Muscle layer of duodenum (tissue), 2 donors: Measurements from ENCODE around the gene CCDC102B.

Experiments
- H3K27ac ChIP-seq: one replicate; pipeline ENCODE4 v1.7.0; 2013; ENCODE audit warnings: mild to moderate bottlenecking, low read length
- H3K27me3 ChIP-seq: one replicate; pipeline ENCODE4 v1.7.0; 2013; ENCODE audit warnings: low read depth, mild to moderate bottlenecking, control low read depth, low read length
- H3K36me3 ChIP-seq, 2 donors: one replicate each; pipeline ENCODE4 v1.7.0; 2013; ENCODE audit warnings: low read length in 2 of 2, control low read depth in 1 of 2, mild to moderate bottlenecking in 1 of 2; ENCODE audit not compliant: insufficient read depth in 2 of 2, control insufficient read depth in 1 of 2
- H3K4me1 ChIP-seq, 2 donors: one replicate each; pipeline ENCODE4 v1.7.0; 2013; ENCODE audit warnings: low read length in 2 of 2, mild to moderate bottlenecking in 2 of 2, control low read depth in 1 of 2, moderate library complexity in 1 of 2; ENCODE audit not compliant: insufficient read depth in 2 of 2, control insufficient read depth in 1 of 2
- H3K4me3 ChIP-seq, 2 donors: one replicate each; pipeline ENCODE4 v1.7.0; 2013; ENCODE audit warnings: low read length in 2 of 2, low read depth in 1 of 2, mild to moderate bottlenecking in 1 of 2
- H3K9me3 ChIP-seq, 2 donors: one replicate each; pipeline ENCODE4 v1.7.0; 2013; ENCODE audit warnings: low read length in 2 of 2, control low read depth in 1 of 2, mild to moderate bottlenecking in 1 of 2; ENCODE audit not compliant: control insufficient read depth in 1 of 2
- donor health status: healthy.

The CCDC102B gene

DNA sequence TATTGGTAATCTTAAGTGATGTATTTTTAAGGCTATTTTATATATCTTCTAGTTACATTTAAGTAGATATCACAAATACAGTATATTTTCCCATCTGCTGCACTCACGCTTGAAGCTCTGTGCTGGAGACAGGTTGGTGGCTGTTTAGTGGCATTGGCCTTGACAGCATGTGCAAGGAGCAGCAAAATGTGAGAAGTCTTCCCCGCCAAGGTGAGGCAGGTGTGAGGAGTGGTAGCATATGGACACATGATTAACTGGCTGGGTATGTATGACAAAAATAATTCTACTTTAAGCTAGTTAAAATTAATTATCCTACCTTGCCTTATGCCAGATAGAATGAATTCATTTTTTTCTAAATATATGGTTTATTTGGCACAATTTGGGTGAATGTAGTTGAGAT, 117.2 kb downstream of the CCDC102B start:
- Histone ChIP-seq H3K36me3 (no peaks in the 10 kb centered on the region), H3K9me3 (no peaks in the 10 kb centered on the region), H3K4me1 (no peaks in the 10 kb centered on the region), H3K27ac (no peak overlapping the region), H3K4me3 (no peak overlapping the region), H3K27me3 (no peaks in the 10 kb centered on the region)

DNA sequence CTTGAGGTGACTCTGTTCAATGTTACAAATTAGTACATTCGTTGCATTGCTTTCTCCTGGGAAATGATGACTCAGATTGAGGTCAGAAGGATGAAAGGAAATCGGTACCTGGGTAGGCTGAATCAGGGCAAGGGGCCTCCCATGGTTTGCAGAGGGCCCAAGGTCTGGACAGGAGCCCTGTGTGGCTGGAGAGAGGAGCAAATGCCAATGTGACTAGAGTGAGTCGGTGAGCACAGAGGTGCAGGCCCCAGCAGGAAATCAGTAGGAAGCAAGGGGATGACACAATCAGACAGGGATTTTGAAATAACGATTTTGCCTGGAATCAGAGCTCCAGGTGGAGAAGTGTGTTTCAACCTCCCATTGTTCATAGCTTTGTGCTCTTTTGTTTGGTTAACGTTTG, 118.9 kb downstream of the CCDC102B start:
- Histone ChIP-seq H3K4me3 (no peak overlapping the region), H3K27me3 (no peaks in the 10 kb centered on the region), H3K9me3 (no peaks in the 10 kb centered on the region), H3K27ac (no peak overlapping the region), H3K4me1 (no peaks in the 10 kb centered on the region), H3K36me3 (no peaks in the 10 kb centered on the region)

DNA sequence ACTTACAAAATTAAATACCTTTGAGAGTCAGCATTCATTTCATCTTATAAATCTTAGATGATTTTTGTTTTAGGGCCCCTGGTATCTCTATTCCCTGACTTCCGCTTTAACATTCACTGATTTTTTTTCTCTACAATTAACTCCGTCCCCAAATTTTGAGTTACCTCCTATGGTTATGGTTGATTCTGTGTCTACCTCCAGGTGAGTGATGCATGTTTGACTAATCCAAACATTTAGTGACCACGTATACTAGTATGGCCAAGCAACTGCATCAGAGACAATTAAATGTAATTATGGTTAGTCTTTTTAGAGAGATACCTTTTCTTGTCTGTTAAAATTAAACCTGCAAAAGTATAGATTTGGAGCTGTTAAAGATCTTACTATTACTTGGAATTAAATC, 120.3 kb downstream of the CCDC102B start:
- H3K4me1 ChIP-seq, result no peaks in the 10 kb centered on the region
- H3K36me3 ChIP-seq, result no peaks in the 10 kb centered on the region
- no peak overlapping the region for H3K4me3 ChIP-seq
- no peaks in the 10 kb centered on the region for H3K27me3 ChIP-seq
- no peaks in the 10 kb centered on the region for H3K9me3 ChIP-seq
- H3K27ac ChIP-seq, result no peak overlapping the region

DNA sequence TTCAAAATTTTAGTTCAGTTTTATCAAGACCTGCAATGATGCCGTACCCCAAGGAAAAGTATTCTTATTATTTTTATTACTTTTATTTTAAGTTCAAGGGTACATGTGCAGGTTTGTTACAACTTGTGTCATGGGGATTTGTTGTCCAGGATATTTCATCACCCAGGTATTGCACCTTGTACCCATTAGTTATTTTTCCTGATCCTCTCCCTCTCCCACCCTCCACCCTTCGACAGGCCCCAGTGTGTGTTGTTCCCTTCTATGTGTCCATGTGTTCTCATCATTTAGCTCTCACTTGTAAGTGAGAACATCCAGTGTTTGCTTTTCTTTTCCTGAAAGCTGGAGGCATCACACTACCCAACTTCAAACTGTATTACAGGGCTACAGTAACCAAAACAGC, 122.0 kb downstream of the CCDC102B start:
- Histone ChIP-seq H3K36me3 (no peaks in the 10 kb centered on the region), H3K27me3 (no peaks in the 10 kb centered on the region), H3K4me1 (no peaks in the 10 kb centered on the region), H3K9me3 (no peaks in the 10 kb centered on the region), H3K27ac (no peak overlapping the region), H3K4me3 (no peak overlapping the region)

DNA sequence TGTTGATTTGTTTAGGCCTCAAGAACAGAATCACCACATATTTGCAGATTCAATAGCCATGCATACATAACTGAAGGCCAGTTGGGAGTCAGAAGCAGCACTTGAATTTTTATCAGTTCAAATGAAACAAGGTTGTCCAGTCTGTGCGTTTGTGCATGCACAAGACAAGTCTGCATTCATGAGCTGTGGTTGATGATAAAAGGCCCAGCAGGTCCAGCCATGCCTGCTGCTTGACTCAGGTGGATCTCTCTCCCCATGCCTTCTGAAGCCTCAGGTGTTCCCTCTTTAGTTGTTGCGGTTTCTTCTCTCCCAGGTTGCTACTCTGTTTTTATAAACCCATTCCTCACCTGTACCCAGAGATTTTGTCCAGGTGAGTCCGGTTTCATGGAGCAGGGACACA, 124.5 kb downstream of the CCDC102B start:
- H3K36me3 ChIP-seq, result no peaks in the 10 kb centered on the region

DNA sequence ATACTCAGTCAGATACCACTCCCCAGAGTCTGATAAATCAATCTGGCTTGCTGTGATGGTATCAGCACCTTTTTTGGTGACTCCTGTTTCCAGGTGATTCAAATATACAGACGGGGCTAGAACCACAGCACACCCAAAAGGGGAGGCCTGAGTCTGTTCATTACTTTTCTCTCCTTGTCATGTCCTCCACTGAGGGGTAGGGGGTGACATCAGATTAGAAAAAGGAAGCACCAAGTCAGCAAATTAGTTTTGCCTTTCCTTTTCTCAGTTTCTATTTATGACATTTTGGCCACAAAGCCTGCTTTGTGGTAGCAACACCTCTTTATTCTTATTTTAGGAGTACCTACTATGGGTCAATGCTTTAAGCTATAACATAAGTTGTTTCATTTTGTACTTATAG, 127.4 kb downstream of the CCDC102B start:
- Histone ChIP-seq H3K36me3 (no peaks in the 10 kb centered on the region), H3K27me3 (no peaks in the 10 kb centered on the region), H3K4me3 (no peak overlapping the region), H3K9me3 (no peaks in the 10 kb centered on the region), H3K4me1 (no peaks in the 10 kb centered on the region), H3K27ac (no peak overlapping the region)

More for the DNA sequence above, 124.5 kb downstream of the CCDC102B start:
- no peak overlapping the region for H3K4me3 ChIP-seq
- no peaks in the 10 kb centered on the region for H3K27me3 ChIP-seq
- H3K27ac ChIP-seq, result no peak overlapping the region
- H3K9me3 ChIP-seq, result no peaks in the 10 kb centered on the region
- H3K4me1 ChIP-seq, result no peaks in the 10 kb centered on the region

DNA sequence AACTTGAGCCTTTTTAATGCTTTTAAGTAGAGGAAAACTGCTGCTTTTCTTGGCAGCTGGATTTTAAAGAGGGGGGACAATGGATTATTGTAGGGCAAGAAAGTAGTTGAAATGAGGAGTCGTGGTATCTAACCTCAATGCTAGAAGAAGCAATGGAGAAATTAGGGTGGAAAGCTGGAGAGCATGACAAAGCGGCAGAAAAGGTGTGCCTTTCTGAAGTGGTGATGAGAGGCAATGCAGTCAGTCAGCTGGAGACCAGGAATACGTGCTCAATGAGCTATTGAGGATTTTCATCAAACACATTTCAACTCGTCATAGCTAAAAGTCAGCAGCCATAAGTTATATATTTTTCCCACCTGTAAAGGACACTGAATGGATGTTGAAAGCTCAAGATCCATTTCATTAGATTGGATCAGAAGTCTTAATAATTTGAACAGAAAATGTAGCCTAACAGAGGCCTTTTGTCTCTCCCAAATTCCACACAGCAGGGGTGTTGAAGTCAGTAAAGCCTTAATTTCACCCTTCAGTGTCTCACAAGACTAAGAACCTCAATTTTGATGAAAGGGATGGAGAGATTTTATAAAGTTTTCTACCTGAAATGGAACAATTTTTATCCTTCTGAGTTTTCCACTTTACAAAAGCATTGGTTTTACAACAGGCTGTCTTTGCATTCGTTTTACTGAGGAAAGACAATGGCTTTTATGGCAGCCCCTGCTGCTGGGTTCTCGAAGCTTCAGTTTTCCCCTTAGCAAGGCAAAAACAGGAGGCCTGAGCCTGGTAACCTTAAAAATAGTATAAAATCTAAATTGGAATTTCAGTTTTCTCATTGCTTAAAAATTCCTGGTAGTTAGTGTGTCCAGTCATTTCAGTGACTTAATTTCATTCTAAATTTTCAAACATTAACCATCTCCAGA, 131.1 kb downstream of the CCDC102B start:
- Histone ChIP-seq H3K27ac (no peak overlapping the region), H3K4me1 (no peaks in the 10 kb centered on the region), H3K36me3 (no peaks in the 10 kb centered on the region)

DNA sequence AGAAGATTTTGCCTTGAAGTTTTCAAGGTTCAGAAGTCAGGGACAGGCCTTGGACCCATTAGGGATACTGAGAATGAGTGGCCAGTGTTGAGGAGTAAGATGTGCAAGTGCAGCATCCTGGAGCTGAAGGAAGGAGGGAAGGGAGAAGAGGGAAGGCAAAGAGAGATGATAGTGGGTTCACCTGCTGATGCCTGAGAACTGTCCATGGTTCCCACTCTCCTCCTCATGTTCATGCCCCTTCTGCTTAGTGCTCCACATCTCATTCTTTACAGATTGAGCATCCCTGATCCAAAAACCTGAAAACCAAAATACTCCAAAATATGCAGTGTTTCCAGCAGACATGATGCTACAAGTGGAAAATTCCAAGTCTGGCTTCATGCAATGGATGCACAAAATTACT, 137.8 kb downstream of the CCDC102B start:
- no peaks in the 10 kb centered on the region for H3K9me3 ChIP-seq
- H3K36me3 ChIP-seq, result no peaks in the 10 kb centered on the region
- no peak overlapping the region for H3K4me3 ChIP-seq
- H3K4me1 ChIP-seq, result no peaks in the 10 kb centered on the region
- H3K27ac ChIP-seq, result no peak overlapping the region
- H3K27me3 ChIP-seq, result no peaks in the 10 kb centered on the region

More for the DNA sequence above, 131.1 kb downstream of the CCDC102B start:
- Histone ChIP-seq H3K4me3 (no peak overlapping the region), H3K9me3 (no peaks in the 10 kb centered on the region), H3K27me3 (no peaks in the 10 kb centered on the region)

DNA sequence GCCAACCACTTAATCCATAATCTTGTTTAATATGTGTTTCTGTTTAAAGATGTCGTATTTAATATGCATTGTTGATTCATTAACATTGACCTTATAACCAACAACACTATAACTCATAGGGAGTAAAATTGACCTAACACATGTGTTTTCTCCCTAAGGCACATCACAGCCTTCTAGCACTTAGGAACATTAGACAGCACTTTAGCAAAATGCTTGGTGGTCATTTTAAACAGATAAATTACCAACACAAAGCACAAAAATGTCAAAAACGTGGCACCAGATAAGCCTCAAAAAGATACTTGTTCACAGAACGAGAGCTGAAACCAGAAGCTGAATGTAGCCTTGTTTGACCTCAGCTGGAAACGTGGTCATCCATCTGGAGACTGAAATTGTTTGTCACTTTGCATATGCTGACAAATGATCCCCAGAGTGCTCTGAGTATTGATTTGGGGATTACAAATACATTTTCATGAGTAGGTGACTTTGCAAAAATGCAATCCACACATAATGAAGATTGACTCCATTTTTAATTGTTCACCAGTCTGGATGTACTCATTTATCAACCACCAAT, 139.2 kb downstream of the CCDC102B start:
- H3K27me3 ChIP-seq, result no peaks in the 10 kb centered on the region
- H3K9me3 ChIP-seq, result no peaks in the 10 kb centered on the region
- H3K27ac ChIP-seq, result no peak overlapping the region
- H3K4me1 ChIP-seq, result no peaks in the 10 kb centered on the region
- no peak overlapping the region for H3K4me3 ChIP-seq
- H3K36me3 ChIP-seq, result no peaks in the 10 kb centered on the region

DNA sequence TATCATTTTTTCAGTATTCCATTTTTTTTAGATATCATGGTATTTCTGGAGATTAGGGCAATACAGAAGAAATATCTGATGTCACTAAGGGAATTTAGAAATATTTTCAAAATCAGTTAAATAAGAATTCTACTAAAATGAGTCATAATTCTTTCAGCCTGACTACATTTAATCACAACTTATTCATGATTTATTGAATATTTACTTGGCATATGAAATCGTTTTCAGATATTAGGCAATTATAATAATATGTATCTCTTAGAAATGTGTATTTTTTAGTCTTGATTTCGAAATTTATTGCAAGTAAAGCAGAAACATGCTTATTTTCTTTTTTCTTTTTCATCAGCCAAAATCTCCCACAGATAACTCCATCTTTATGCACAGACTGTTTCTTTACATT, 142.2 kb downstream of the CCDC102B start:
- no peak overlapping the region for H3K4me3 ChIP-seq
- no peaks in the 10 kb centered on the region for H3K27me3 ChIP-seq
- H3K9me3 ChIP-seq, result no peaks in the 10 kb centered on the region
- peaks cover 0 to 5% of the 10 kb centered on the region in 2 donors for H3K4me1 ChIP-seq
- H3K36me3 ChIP-seq, result no peaks in the 10 kb centered on the region
- no peak overlapping the region for H3K27ac ChIP-seq

DNA sequence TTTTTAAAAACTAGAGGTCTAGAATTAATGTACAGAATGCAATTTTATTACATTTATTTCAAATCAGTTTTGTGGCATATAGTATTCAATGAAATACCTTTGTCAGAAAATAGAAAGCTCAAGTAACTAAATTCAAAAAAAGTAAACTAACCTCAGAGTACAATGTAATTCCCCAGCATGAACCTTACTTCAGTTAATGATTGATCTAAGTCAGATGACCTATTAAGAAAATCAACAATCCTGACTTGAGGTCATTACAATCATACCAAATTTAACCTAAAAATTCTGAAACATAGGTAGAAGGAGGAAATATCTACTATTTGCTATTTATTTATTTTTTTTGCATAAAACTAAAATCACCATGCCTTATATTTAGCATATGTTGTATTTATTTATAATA, 142.9 kb downstream of the CCDC102B start:
- Histone ChIP-seq H3K36me3 (no peaks in the 10 kb centered on the region), H3K4me3 (no peak overlapping the region), H3K9me3 (no peaks in the 10 kb centered on the region), H3K27me3 (no peaks in the 10 kb centered on the region), H3K27ac (no peak overlapping the region), H3K4me1 (peaks cover 0 to 5% of the 10 kb centered on the region in 2 donors)
